HCT116 (cell line): Measurements from ENCODE around the gene THADA. TPM values are rescaled to one million over a fixed set of nuclear protein-coding genes. Genes with fewer than 3 reads are reported as not detected.

Experiments used
- ATAC-seq: fragments of 200-7000 bp; cut with Tn5 transposase; 2 replicates; pipeline ENCODE4 v1.9.1; 2020; ENCODE audit warnings: mild to moderate bottlenecking, moderate library complexity
- BruUV-seq: library from RNA; stranded (reverse); fragments of 400-500 nt; replicated peaks from 2 replicates; lab custom pipeline; 2021; lab: Mats Ljungman, UMichigan
- CTCF ChIA-PET: fragments of 300-600 bp; sonication (Branson Sonifier 250); formaldehyde crosslinking; loops from one replicate; lab custom pipeline; 2021; ENCODE audit warnings: antibody characterized with exemption; lab: Charles Lee
- POLR2A ChIA-PET: fragments of 300-600, 350-600 bp; sonication (Branson Sonifier 250); formaldehyde crosslinking; loops from one replicate; lab custom pipeline; 2021; ENCODE audit warnings: antibody characterized with exemption; lab: Charles Lee
- RAD21 ChIA-PET, 2 experiments: fragments of 300-600 bp; sonication (Branson Sonifier 250); formaldehyde crosslinking; loops; one replicate each; lab custom pipeline; 2023; ENCODE audit warnings: low total read pairs in 2 of 2; ENCODE audit not compliant: uncharacterized antibody in 2 of 2, unreplicated experiment in 2 of 2, low non-redundant PET in 1 of 2; lab: Charles Lee
- DNase-seq: peaks from one replicate; pipeline ENCODE4 v3.0.0-alpha.2; 2010; ENCODE audit warnings: low read depth, low spot score
- H2AFZ ChIP-seq: fragments of 200-600 bp; shearing (Covaris generic), sonication (generic); 2 replicates; pipeline ENCODE4 v1.6.1; 2017; ENCODE audit warnings: low read depth, mixed run types, mixed read lengths, antibody characterized with exemption, low read length; ENCODE audit not compliant: poor library complexity, severe bottlenecking
- H3K27ac ChIP-seq: 2 replicates; pipeline ENCODE4 v1.5.1; 2012; ENCODE audit warnings: low read depth, low read length
- H3K27me3 ChIP-seq: fragments of 200-600 bp; sonication (generic); 2 replicates; pipeline ENCODE4 v1.6.1; 2016; ENCODE audit warnings: mixed run types, low read length, mixed read lengths; ENCODE audit not compliant: insufficient read depth
- H3K36me3 ChIP-seq, 2 experiments: fragments of 200-500 bp in 1 of 2; fragments of 200-600 bp in 1 of 2; sonication (Bioruptor generic) in 1 of 2; sonication (generic) in 1 of 2; 2 replicates each; pipeline versions ENCODE4 v1.5.1 to v1.6.1; 2014 to 2016; ENCODE audit warnings: low read length in 2 of 2, inconsistent platforms in 1 of 2, mixed read lengths in 1 of 2, mixed run types in 1 of 2; ENCODE audit not compliant: insufficient read depth in 2 of 2, control insufficient read depth in 1 of 2
- H3K4me1 ChIP-seq, 2 experiments: fragments of 200-600 bp in 1 of 2; sonication (generic) in 1 of 2; 2 replicates each; pipeline versions ENCODE4 v1.5.1 to v1.6.1; 2012 to 2017; ENCODE audit warnings: low read length in 2 of 2, inconsistent platforms in 1 of 2, mild to moderate bottlenecking in 1 of 2, mixed read lengths in 1 of 2, mixed run types in 1 of 2, moderate library complexity in 1 of 2; ENCODE audit not compliant: insufficient read depth in 2 of 2, control insufficient read depth in 1 of 2
- H3K4me2 ChIP-seq: fragments of 200-600 bp; sonication (generic); 2 replicates; pipeline ENCODE4 v1.6.1; 2017; ENCODE audit warnings: mixed run types, low read length, mixed read lengths
- H3K4me3 ChIP-seq, 2 experiments: fragments of 200-600 bp in 1 of 2; sonication (generic) in 1 of 2; replicated peaks in 1 of 2; 2 replicates each; pipeline ENCODE4 v1.5.1; 2011 to 2016; ENCODE audit warnings: low read length in 2 of 2, control low read depth in 1 of 2, low read depth in 1 of 2, mild to moderate bottlenecking in 1 of 2, mixed read lengths in 1 of 2, mixed run types in 1 of 2
- H3K79me2 ChIP-seq: fragments of 200-600 bp; sonication (generic); 2 replicates; pipeline ENCODE4 v1.6.1; 2017; ENCODE audit warnings: mild to moderate bottlenecking, mixed run types, low read length, moderate library complexity, mixed read lengths; ENCODE audit not compliant: insufficient read depth
- H3K9ac ChIP-seq: fragments of 200-600 bp; sonication (generic); 2 replicates; pipeline ENCODE4 v1.6.1; 2016; ENCODE audit warnings: low read length, mixed read lengths
- H3K9me2 ChIP-seq: fragments of 200-600 bp; sonication (generic), shearing (Covaris generic); 2 replicates; pipeline ENCODE4 v1.6.1; 2017; ENCODE audit warnings: mixed run types, mild to moderate bottlenecking, moderate library complexity; ENCODE audit not compliant: insufficient read depth
- H3K9me3 ChIP-seq, 2 experiments: fragments of 200-500 bp in 1 of 2; fragments of 200-600 bp in 1 of 2; sonication (Bioruptor generic) in 1 of 2; sonication (generic) in 1 of 2; 2 replicates each; pipeline ENCODE4 v1.6.1; 2014 to 2017; ENCODE audit warnings: low read length in 2 of 2, mixed read lengths in 2 of 2, inconsistent platforms in 1 of 2, low read depth in 1 of 2, mild to moderate bottlenecking in 1 of 2, mixed run types in 1 of 2, moderate library complexity in 1 of 2; ENCODE audit not compliant: control insufficient read depth in 1 of 2, insufficient read depth in 1 of 2
- H4K20me1 ChIP-seq: fragments of 200-600 bp; sonication (generic), shearing (Covaris generic); 2 replicates; pipeline ENCODE4 v1.6.1; 2017; ENCODE audit warnings: mixed run types, mild to moderate bottlenecking, moderate library complexity; ENCODE audit not compliant: insufficient read depth
- CBX3 ChIP-seq: IDR thresholded peaks from 2 replicates; pipeline ENCODE4 v1.6.1; 2012; ENCODE audit warnings: low read depth
- CTCF ChIP-seq, 3 experiments: fragments of 200-600 bp in 1 of 3; sonication (generic) in 1 of 3; IDR thresholded peaks in 2 of 3; conservative IDR thresholded peaks in 1 of 3; 2 replicates each; pipeline ENCODE4 v1.5.1; 2012 to 2017; ENCODE audit warnings: low read depth in 2 of 3, low read length in 2 of 3, antibody characterized with exemption in 1 of 3, borderline replicate concordance in 1 of 3, control low read depth in 1 of 3, mild to moderate bottlenecking in 1 of 3, mixed read lengths in 1 of 3, mixed run types in 1 of 3, moderate library complexity in 1 of 3; ENCODE audit not compliant: insufficient read depth in 1 of 3
- ELF1 ChIP-seq: IDR thresholded peaks from 2 replicates; pipeline ENCODE4 v1.6.1; 2012; ENCODE audit warnings: low read depth, borderline replicate concordance
- EZH2 ChIP-seq: fragments of 200-600 bp; sonication (generic); IDR thresholded peaks from 2 replicates; pipeline ENCODE4 v1.6.1; 2017; ENCODE audit warnings: antibody characterized with exemption, mixed run types
- EZH2phosphoT487 ChIP-seq: fragments of 200-600 bp; IDR thresholded peaks from 2 replicates; pipeline ENCODE4 v1.6.1; 2018; ENCODE audit warnings: antibody characterized with exemption, borderline replicate concordance
- FOSL1 ChIP-seq: IDR thresholded peaks from 2 replicates; pipeline ENCODE4 v1.6.1; 2012; ENCODE audit warnings: low read depth
- JUND ChIP-seq: IDR thresholded peaks from 2 replicates; pipeline ENCODE4 v1.6.1; 2012
- MAX ChIP-seq: IDR thresholded peaks from 2 replicates; pipeline ENCODE4 v1.6.1; 2012
- POLR2A ChIP-seq: IDR thresholded peaks from 2 replicates; pipeline ENCODE4 v1.7.0; 2011; ENCODE audit warnings: borderline replicate concordance; ENCODE audit not compliant: insufficient read depth, insufficient read length; ENCODE audit errors: extremely low read depth
- POLR2AphosphoS5 ChIP-seq: IDR thresholded peaks from 2 replicates; pipeline ENCODE4 v1.6.1; 2011; ENCODE audit warnings: mild to moderate bottlenecking, low read depth, low read length, moderate library complexity
- RAD21 ChIP-seq: IDR thresholded peaks from 2 replicates; pipeline ENCODE4 v1.6.1; 2012; ENCODE audit warnings: low read depth, mild to moderate bottlenecking
- SIN3A ChIP-seq: IDR thresholded peaks from 2 replicates; pipeline ENCODE4 v1.6.1; 2012; ENCODE audit warnings: low read depth
- SP1 ChIP-seq: IDR thresholded peaks from 2 replicates; pipeline ENCODE4 v1.6.1; 2012; ENCODE audit warnings: low read depth
- SRF ChIP-seq: IDR thresholded peaks from 2 replicates; pipeline ENCODE4 v1.6.1; 2012; ENCODE audit warnings: low read depth
- YY1 ChIP-seq: IDR thresholded peaks from 2 replicates; pipeline ENCODE4 v1.6.1; 2011; ENCODE audit warnings: low read length, low read depth, moderate library complexity, mild to moderate bottlenecking; ENCODE audit not compliant: insufficient replicate concordance; ENCODE audit errors: extremely low read depth
- ZFX ChIP-seq: fragments of 450-650 bp; IDR thresholded peaks from 2 replicates; pipeline ENCODE4 v1.6.1; 2017
- ZNF274 ChIP-seq: fragments of 200-500 bp; sonication (Bioruptor generic); IDR thresholded peaks from 2 replicates; pipeline ENCODE4 v1.6.1; 2014; ENCODE audit warnings: mild to moderate bottlenecking, low read depth, low read length, inconsistent platforms
- intact Hi-C: fragments of 100-400 bp; cut with micrococcal nuclease; formaldehyde crosslinking; loops from 2 replicates; pipeline ENCODE4 v1.10.0; 2022
- total RNA-seq: library from RNA; stranded (reverse); gene quantifications from one replicate; pipeline ENCODE4 v1.2.1, GENCODE V29; 2021; ENCODE audit not compliant: unreplicated experiment
- TF ChIP-seq, protein P1 (sequence below): IDR thresholded peaks from 2 replicates; pipeline ENCODE4 v1.6.1; 2012
- TF ChIP-seq, protein P2 (sequence below): IDR thresholded peaks from 2 replicates; pipeline ENCODE4 v1.6.1; 2011; ENCODE audit warnings: mild to moderate bottlenecking, low read length, moderate library complexity; ENCODE audit not compliant: insufficient replicate concordance; ENCODE audit errors: extremely low read depth

Gene THADA
- total RNA-seq, 1 experiment from 2014 or later, result 30.7 TPM

- BruUV-seq, result no TSS peak
Measured at GRCh38 chr2:43325107-43325811, 270.6 kb downstream of the THADA start.

More at GRCh38 chr2:43325107-43325811, 270.6 kb downstream of the THADA start:
- no peaks in the 10 kb centered on the region for H4K20me1 ChIP-seq
- H3K4me3 ChIP-seq, result no peak overlapping the region
- H3K36me3 ChIP-seq, result no peaks in the 10 kb centered on the region
- H3K4me1 ChIP-seq, result peaks cover 0 to 9% of the 10 kb centered on the region in 2 experiments; a peak in 3 of 4 replicates
- no peak overlapping the region for H3K9ac ChIP-seq
- CTCF ChIA-PET, result no interaction called here
- no peak overlapping the region for H3K27ac ChIP-seq
- H3K79me2 ChIP-seq, result no peaks in the 10 kb centered on the region
- intact Hi-C loops, result no loop called here
- no peak overlapping the region for H2AFZ ChIP-seq
- RAD21 ChIA-PET, result no interaction called here
- H3K9me2 ChIP-seq, result no peaks in the 10 kb centered on the region
- ATAC-seq (no peak), DNase-seq (no peak)
- no peaks in the 10 kb centered on the region for H3K9me3 ChIP-seq
- TF ChIP-seq SIN3A, result no peak
- TF ChIP-seq, protein P1, sequence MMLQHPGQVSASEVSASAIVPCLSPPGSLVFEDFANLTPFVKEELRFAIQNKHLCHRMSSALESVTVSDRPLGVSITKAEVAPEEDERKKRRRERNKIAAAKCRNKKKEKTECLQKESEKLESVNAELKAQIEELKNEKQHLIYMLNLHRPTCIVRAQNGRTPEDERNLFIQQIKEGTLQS, result no peak
- no peak for TF ChIP-seq ZFX
- no peak for TF ChIP-seq RAD21
- TF ChIP-seq POLR2A, result no peak
- no peak for TF ChIP-seq ELF1
- no peak for TF ChIP-seq EZH2
- TF ChIP-seq YY1, result no peak
- no peak for TF ChIP-seq POLR2AphosphoS5
- no peak for TF ChIP-seq EZH2phosphoT487
- no peak for TF ChIP-seq MAX
- TF ChIP-seq FOSL1, result no peak
- TF ChIP-seq ZNF274, result no peak
- TF ChIP-seq, protein P2, sequence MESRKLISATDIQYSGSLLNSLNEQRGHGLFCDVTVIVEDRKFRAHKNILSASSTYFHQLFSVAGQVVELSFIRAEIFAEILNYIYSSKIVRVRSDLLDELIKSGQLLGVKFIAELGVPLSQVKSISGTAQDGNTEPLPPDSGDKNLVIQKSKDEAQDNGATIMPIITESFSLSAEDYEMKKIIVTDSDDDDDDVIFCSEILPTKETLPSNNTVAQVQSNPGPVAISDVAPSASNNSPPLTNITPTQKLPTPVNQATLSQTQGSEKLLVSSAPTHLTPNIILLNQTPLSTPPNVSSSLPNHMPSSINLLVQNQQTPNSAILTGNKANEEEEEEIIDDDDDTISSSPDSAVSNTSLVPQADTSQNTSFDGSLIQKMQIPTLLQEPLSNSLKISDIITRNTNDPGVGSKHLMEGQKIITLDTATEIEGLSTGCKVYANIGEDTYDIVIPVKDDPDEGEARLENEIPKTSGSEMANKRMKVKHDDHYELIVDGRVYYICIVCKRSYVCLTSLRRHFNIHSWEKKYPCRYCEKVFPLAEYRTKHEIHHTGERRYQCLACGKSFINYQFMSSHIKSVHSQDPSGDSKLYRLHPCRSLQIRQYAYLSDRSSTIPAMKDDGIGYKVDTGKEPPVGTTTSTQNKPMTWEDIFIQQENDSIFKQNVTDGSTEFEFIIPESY, result no peak
- TF ChIP-seq JUND, result no peak
- no peak for TF ChIP-seq SP1
- no peak for TF ChIP-seq CTCF (IDR thresholded peaks at IDR 0.05 in 2 of 3, conservative IDR thresholded peaks at IDR 0.05 in 1 of 3; ENCODE audit: borderline replicate concordance in 1 of 3, insufficient read depth in 1 of 3, low read depth in 2 of 3, low read length in 2 of 3)
- no peak for TF ChIP-seq SRF
- TF ChIP-seq CBX3, result no peak
- POLR2A ChIA-PET, result no interaction called here
- H3K4me2 ChIP-seq, result no peak overlapping the region
- no peaks in the 10 kb centered on the region for H3K27me3 ChIP-seq
